WTC11 (cell line): ENCODE data around the gene CFAP299.

ENCODE experiments used
- NR3C1 ChIP-seq: sonication (generic); formaldehyde crosslinking; conservative IDR thresholded peaks from 2 replicates; pipeline ENCODE4 v1.8.1; 2023; ENCODE audit warnings: low read depth, mild to moderate bottlenecking, missing genetic modification reagents
- TF ChIP-seq, protein P1 (sequence below): sonication (generic); formaldehyde crosslinking; IDR thresholded peaks from 2 replicates; pipeline ENCODE4 v1.8.1; 2023; ENCODE audit warnings: mild to moderate bottlenecking, missing genetic modification reagents, borderline replicate concordance
- TF ChIP-seq, protein P2 (sequence below): sonication (generic); formaldehyde crosslinking; IDR thresholded peaks from 2 replicates; pipeline ENCODE4 v1.8.1; 2023; ENCODE audit warnings: mild to moderate bottlenecking, missing genetic modification reagents, moderate library complexity
- TF ChIP-seq, protein P3 (sequence below): sonication (generic); formaldehyde crosslinking; IDR thresholded peaks from 2 replicates; pipeline ENCODE4 v1.8.1; 2023; ENCODE audit warnings: mild to moderate bottlenecking, missing genetic modification reagents
- TF ChIP-seq, protein P4 (sequence below): sonication (generic); formaldehyde crosslinking; IDR thresholded peaks from 2 replicates; pipeline ENCODE4 v1.8.0; 2022; ENCODE audit warnings: missing genetic modification reagents
- TF ChIP-seq, protein P5 (sequence below): fragments of 250-450 bp; sonication (Bioruptor Pico); IDR thresholded peaks from 2 replicates; pipeline ENCODE4 v1.8.0; 2021; ENCODE audit warnings: mild to moderate bottlenecking
- TF ChIP-seq, protein P6 (sequence below): fragments of 200-600 bp; IDR thresholded peaks from 2 replicates; pipeline ENCODE4 v1.8.0; 2022; ENCODE audit warnings: antibody characterized with exemption

DNA sequence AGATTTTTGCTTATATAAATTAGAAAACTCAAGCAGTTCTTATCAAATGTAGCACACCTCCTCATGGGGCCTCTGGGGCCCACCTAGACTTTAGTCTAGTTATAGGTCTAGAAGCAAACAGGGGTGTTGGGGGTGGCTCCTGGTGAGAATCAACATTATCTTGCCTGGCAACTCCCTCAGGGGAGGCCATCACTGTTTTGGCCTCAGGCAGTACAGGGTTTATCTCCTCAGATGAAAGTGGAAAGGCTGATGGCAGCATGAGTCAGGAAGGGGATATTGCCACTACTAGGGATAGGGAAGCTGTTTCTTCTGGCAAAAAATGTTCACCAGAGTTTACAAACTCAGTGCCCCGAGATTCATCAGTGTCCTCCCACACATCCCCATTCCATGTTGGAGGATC, 462.6 kb downstream of the CFAP299 start:
- TF ChIP-seq, protein P1, sequence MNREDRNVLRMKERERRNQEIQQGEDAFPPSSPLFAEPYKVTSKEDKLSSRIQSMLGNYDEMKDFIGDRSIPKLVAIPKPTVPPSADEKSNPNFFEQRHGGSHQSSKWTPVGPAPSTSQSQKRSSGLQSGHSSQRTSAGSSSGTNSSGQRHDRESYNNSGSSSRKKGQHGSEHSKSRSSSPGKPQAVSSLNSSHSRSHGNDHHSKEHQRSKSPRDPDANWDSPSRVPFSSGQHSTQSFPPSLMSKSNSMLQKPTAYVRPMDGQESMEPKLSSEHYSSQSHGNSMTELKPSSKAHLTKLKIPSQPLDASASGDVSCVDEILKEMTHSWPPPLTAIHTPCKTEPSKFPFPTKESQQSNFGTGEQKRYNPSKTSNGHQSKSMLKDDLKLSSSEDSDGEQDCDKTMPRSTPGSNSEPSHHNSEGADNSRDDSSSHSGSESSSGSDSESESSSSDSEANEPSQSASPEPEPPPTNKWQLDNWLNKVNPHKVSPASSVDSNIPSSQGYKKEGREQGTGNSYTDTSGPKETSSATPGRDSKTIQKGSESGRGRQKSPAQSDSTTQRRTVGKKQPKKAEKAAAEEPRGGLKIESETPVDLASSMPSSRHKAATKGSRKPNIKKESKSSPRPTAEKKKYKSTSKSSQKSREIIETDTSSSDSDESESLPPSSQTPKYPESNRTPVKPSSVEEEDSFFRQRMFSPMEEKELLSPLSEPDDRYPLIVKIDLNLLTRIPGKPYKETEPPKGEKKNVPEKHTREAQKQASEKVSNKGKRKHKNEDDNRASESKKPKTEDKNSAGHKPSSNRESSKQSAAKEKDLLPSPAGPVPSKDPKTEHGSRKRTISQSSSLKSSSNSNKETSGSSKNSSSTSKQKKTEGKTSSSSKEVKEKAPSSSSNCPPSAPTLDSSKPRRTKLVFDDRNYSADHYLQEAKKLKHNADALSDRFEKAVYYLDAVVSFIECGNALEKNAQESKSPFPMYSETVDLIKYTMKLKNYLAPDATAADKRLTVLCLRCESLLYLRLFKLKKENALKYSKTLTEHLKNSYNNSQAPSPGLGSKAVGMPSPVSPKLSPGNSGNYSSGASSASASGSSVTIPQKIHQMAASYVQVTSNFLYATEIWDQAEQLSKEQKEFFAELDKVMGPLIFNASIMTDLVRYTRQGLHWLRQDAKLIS (CRISPR knock-in tag), result no peak
- TF ChIP-seq, protein P2, sequence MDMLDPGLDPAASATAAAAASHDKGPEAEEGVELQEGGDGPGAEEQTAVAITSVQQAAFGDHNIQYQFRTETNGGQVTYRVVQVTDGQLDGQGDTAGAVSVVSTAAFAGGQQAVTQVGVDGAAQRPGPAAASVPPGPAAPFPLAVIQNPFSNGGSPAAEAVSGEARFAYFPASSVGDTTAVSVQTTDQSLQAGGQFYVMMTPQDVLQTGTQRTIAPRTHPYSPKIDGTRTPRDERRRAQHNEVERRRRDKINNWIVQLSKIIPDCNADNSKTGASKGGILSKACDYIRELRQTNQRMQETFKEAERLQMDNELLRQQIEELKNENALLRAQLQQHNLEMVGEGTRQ (CRISPR knock-in tag), result no peak
- no peak for TF ChIP-seq NR3C1 (CRISPR knock-in tag)
- TF ChIP-seq, protein P3, sequence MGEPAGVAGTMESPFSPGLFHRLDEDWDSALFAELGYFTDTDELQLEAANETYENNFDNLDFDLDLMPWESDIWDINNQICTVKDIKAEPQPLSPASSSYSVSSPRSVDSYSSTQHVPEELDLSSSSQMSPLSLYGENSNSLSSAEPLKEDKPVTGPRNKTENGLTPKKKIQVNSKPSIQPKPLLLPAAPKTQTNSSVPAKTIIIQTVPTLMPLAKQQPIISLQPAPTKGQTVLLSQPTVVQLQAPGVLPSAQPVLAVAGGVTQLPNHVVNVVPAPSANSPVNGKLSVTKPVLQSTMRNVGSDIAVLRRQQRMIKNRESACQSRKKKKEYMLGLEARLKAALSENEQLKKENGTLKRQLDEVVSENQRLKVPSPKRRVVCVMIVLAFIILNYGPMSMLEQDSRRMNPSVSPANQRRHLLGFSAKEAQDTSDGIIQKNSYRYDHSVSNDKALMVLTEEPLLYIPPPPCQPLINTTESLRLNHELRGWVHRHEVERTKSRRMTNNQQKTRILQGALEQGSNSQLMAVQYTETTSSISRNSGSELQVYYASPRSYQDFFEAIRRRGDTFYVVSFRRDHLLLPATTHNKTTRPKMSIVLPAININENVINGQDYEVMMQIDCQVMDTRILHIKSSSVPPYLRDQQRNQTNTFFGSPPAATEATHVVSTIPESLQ, result no peak
- TF ChIP-seq, protein P4, sequence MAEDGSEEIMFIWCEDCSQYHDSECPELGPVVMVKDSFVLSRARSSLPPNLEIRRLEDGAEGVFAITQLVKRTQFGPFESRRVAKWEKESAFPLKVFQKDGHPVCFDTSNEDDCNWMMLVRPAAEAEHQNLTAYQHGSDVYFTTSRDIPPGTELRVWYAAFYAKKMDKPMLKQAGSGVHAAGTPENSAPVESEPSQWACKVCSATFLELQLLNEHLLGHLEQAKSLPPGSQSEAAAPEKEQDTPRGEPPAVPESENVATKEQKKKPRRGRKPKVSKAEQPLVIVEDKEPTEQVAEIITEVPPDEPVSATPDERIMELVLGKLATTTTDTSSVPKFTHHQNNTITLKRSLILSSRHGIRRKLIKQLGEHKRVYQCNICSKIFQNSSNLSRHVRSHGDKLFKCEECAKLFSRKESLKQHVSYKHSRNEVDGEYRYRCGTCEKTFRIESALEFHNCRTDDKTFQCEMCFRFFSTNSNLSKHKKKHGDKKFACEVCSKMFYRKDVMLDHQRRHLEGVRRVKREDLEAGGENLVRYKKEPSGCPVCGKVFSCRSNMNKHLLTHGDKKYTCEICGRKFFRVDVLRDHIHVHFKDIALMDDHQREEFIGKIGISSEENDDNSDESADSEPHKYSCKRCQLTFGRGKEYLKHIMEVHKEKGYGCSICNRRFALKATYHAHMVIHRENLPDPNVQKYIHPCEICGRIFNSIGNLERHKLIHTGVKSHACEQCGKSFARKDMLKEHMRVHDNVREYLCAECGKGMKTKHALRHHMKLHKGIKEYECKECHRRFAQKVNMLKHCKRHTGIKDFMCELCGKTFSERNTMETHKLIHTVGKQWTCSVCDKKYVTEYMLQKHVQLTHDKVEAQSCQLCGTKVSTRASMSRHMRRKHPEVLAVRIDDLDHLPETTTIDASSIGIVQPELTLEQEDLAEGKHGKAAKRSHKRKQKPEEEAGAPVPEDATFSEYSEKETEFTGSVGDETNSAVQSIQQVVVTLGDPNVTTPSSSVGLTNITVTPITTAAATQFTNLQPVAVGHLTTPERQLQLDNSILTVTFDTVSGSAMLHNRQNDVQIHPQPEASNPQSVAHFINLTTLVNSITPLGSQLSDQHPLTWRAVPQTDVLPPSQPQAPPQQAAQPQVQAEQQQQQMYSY (CRISPR knock-in tag), result no peak
- TF ChIP-seq, protein P5, sequence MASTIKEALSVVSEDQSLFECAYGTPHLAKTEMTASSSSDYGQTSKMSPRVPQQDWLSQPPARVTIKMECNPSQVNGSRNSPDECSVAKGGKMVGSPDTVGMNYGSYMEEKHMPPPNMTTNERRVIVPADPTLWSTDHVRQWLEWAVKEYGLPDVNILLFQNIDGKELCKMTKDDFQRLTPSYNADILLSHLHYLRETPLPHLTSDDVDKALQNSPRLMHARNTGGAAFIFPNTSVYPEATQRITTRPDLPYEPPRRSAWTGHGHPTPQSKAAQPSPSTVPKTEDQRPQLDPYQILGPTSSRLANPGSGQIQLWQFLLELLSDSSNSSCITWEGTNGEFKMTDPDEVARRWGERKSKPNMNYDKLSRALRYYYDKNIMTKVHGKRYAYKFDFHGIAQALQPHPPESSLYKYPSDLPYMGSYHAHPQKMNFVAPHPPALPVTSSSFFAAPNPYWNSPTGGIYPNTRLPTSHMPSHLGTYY (CRISPR knock-in tag), result no peak
- TF ChIP-seq, protein P6, sequence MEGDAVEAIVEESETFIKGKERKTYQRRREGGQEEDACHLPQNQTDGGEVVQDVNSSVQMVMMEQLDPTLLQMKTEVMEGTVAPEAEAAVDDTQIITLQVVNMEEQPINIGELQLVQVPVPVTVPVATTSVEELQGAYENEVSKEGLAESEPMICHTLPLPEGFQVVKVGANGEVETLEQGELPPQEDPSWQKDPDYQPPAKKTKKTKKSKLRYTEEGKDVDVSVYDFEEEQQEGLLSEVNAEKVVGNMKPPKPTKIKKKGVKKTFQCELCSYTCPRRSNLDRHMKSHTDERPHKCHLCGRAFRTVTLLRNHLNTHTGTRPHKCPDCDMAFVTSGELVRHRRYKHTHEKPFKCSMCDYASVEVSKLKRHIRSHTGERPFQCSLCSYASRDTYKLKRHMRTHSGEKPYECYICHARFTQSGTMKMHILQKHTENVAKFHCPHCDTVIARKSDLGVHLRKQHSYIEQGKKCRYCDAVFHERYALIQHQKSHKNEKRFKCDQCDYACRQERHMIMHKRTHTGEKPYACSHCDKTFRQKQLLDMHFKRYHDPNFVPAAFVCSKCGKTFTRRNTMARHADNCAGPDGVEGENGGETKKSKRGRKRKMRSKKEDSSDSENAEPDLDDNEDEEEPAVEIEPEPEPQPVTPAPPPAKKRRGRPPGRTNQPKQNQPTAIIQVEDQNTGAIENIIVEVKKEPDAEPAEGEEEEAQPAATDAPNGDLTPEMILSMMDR, result no peak
